HL-60 (cell line): ENCODE results near the gene ETNK2.

Experiments
- DNase-seq, 2 experiments: peaks; one replicate each; pipeline ENCODE4 v3.0.0-alpha.2; 2010 to 2020; ENCODE audit warnings: low read depth in 1 of 2, low spot score in 1 of 2
- H3K27ac ChIP-seq: fragments of 250-450 bp; sonication (Bioruptor Pico); replicated peaks from 2 replicates; pipeline ENCODE4 v1.5.1; 2020; ENCODE audit warnings: mild to moderate bottlenecking, moderate library complexity
- H3K27me3 ChIP-seq: fragments of 250-450 bp; sonication (Bioruptor Pico); 2 replicates; pipeline ENCODE4 v1.5.1; 2021; ENCODE audit warnings: mild to moderate bottlenecking, moderate library complexity; ENCODE audit not compliant: insufficient read depth, poor library complexity, severe bottlenecking
- H3K4me3 ChIP-seq: replicated peaks from 2 replicates; pipeline ENCODE4 v1.5.1; 2011; ENCODE audit warnings: mild to moderate bottlenecking, control low read depth, low read length; ENCODE audit not compliant: insufficient read depth
- CTCF ChIP-seq: IDR thresholded peaks from one replicate; pipeline ENCODE4 v1.5.1; 2011; ENCODE audit warnings: low read length, control low read depth, inconsistent platforms; ENCODE audit not compliant: insufficient read depth
- GABPA ChIP-seq: IDR thresholded peaks from 2 replicates; pipeline ENCODE4 v1.6.1; 2012; ENCODE audit warnings: low read depth
- POLR2AphosphoS5 ChIP-seq: IDR thresholded peaks from 2 replicates; pipeline ENCODE4 v1.6.1; 2012; ENCODE audit warnings: low read depth
- SPI1 ChIP-seq: IDR thresholded peaks from 2 replicates; pipeline ENCODE4 v1.6.1; 2012; ENCODE audit warnings: low read depth, mild to moderate bottlenecking, borderline replicate concordance
- TF ChIP-seq, protein P1 (sequence below): IDR thresholded peaks from 2 replicates; pipeline ENCODE4 v1.6.1; 2012; ENCODE audit warnings: low read depth; ENCODE audit not compliant: insufficient replicate concordance

Gene ETNK2

GRCh38 chr1:204139952-204140351 is 11.9 kb downstream of the ETNK2 start:
- TF ChIP-seq SPI1 (no peak), GABPA (no peak), CTCF (no peak), POLR2AphosphoS5 (no peak)
- TF ChIP-seq, protein P1, sequence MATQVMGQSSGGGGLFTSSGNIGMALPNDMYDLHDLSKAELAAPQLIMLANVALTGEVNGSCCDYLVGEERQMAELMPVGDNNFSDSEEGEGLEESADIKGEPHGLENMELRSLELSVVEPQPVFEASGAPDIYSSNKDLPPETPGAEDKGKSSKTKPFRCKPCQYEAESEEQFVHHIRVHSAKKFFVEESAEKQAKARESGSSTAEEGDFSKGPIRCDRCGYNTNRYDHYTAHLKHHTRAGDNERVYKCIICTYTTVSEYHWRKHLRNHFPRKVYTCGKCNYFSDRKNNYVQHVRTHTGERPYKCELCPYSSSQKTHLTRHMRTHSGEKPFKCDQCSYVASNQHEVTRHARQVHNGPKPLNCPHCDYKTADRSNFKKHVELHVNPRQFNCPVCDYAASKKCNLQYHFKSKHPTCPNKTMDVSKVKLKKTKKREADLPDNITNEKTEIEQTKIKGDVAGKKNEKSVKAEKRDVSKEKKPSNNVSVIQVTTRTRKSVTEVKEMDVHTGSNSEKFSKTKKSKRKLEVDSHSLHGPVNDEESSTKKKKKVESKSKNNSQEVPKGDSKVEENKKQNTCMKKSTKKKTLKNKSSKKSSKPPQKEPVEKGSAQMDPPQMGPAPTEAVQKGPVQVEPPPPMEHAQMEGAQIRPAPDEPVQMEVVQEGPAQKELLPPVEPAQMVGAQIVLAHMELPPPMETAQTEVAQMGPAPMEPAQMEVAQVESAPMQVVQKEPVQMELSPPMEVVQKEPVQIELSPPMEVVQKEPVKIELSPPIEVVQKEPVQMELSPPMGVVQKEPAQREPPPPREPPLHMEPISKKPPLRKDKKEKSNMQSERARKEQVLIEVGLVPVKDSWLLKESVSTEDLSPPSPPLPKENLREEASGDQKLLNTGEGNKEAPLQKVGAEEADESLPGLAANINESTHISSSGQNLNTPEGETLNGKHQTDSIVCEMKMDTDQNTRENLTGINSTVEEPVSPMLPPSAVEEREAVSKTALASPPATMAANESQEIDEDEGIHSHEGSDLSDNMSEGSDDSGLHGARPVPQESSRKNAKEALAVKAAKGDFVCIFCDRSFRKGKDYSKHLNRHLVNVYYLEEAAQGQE: no peak
- no peak overlapping the region for H3K27ac ChIP-seq
- no peak overlapping the region for H3K4me3 ChIP-seq
- H3K27me3 ChIP-seq: peaks cover 6% of the 10 kb centered on the region
- no peak for DNase-seq

- no peak for DNase-seq
- H3K27ac ChIP-seq: no peak overlapping the region
- TF ChIP-seq POLR2AphosphoS5: no peak
- no peak for TF ChIP-seq GABPA
- no peak overlapping the region for H3K4me3 ChIP-seq
- peaks cover 6% of the 10 kb centered on the region for H3K27me3 ChIP-seq
These were observed 12.8 kb downstream of the ETNK2 start for GRCh38 chr1:204139088-204139487.

GRCh38 chr1:204136814-204137213 is 15.0 kb downstream of the ETNK2 start:
- TF ChIP-seq POLR2AphosphoS5 (no peak), GABPA (no peak), CTCF (no peak), SPI1 (no peak)
- TF ChIP-seq, protein P1: no peak
- Histone ChIP-seq H3K27ac (no peak overlapping the region), H3K27me3 (no peaks in the 10 kb centered on the region)

DNA sequence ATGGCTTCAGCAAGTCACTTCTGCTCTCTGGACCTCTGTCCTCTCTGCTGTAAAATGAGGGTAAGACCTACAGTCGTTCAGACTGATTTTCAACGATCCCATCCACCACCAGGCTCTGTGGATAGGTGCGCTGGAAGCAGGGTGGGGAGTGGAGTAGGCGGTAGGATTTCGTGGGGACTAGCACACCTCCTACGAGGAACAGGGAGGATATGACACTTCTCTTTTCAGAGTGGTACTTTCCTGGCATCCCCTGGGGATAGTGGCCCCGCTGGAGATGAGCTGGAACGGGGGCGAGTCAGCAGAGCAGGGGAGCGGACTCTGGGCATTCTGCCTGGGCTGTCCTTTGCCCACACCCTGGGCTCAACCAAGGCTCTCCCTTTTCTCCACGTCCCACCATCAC is 17.7 kb downstream of the ETNK2 start:
- Histone ChIP-seq H3K27ac (no peak overlapping the region), H3K27me3 (no peaks in the 10 kb centered on the region), H3K4me3 (no peak overlapping the region)
- TF ChIP-seq GABPA (no peak), SPI1 (no peak), CTCF (no peak), POLR2AphosphoS5 (no peak)
- TF ChIP-seq, protein P1: no peak
- no peak for DNase-seq

More at GRCh38 chr1:204136814-204137213, 15.0 kb downstream of the ETNK2 start:
- no peak overlapping the region for H3K4me3 ChIP-seq
- DNase-seq: no peak
